DMS153 treated with DMSO at 0.1 percent for 48 hours (cell line): ENCODE measurements around the gene KTN1.

Experiments used
- DNase-seq: peaks from one replicate; lab custom pipeline; 2025; ENCODE audit not compliant: unreplicated experiment; lab: John Stamatoyannopoulos, UW

KTN1 gene

GRCh38 chr14:55574988-55575387 lies 5.0 kb upstream of the KTN1 start:
- DNase-seq, result no peak

- DNase-seq, result no peak
Measured at GRCh38 chr14:55577229-55577628, 2.8 kb upstream of the KTN1 start.

GRCh38 chr14:55578511-55578910 lies 1.5 kb upstream of the KTN1 start:
- no peak for DNase-seq

DNA sequence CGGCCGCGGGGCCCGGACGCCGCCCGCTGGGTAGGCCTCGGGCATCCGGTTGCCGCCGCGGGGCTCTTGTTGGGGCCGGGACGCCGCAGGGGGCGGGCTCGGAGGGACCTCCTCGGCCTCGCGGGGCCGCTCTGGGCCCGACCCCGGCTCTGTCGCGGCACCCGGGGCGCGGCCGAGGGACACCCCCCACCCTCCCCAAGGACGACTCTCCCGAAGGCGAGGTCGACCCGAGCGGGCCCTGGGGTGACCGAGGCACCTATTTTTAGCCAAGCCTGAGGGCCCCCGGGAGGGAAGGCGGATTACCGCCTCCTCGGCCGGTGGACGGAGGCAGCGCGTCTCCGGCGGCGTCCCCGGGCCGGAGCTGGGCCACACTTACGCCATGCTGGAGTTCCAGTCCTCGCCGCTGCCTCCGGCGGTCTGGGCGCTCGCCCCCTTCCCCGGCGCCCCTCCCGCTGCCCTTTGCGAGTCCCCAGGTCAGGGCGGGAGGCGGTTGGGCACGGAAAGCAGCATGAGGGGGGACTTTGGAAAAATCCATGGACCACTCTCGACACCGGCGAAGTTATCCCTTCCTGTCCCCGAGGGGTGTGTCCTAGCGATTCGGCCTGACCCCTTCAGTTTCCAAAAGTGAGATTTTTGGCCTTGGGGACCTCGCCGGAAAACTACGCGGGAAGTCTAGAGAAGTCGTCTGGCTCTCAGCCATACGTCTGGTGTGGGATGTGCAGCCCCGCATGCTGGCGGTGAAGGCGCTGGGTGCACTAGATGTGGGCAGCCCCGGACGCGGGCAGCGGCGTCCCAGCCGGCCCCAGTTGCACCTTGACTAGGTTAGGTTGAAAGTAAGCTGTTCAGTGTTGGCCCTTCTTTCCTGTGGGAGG lies 699 bp downstream of the KTN1 start:
- no peak for DNase-seq

DNA sequence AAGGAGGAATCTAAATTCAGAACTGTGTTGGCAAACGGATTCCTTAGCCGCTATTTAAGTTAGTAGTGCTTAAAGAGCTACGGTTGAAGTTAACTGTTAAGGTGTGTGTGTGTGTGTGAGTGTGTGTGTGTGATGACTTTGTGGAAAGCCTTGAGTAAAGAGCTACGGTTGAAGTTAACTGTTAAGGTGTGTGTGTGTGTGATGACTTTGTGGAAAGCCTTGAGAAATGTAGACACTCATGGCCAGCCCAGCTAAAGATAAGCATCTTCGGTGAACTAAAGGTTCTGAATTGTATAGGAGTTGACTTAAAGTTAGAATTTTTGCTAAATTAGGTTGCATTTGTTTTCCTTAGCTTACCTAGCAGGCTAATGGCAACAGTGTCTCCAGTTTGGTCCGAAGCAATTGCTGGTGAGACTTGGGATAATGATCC lies 1.4 kb downstream of the KTN1 start:
- DNase-seq, result no peak

DNA sequence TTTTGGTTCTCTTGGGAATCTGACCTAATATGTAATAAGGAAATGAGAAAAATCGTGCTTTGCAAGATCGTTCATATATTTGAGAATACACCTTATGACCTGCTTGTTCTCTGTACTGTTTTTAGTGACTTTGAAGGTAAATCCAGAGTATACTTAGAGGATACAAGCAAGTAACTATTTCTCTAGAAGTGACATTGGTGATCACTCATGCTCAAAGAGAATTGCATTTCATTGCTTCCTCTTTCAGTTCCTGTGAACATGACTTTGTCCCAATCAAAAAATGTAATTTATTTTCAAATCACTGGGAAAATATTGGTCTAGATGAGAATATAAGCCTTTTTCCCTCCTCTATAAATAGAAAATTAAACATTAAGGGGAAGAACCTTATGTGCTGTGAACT lies 2.7 kb downstream of the KTN1 start:
- no peak for DNase-seq

DNA sequence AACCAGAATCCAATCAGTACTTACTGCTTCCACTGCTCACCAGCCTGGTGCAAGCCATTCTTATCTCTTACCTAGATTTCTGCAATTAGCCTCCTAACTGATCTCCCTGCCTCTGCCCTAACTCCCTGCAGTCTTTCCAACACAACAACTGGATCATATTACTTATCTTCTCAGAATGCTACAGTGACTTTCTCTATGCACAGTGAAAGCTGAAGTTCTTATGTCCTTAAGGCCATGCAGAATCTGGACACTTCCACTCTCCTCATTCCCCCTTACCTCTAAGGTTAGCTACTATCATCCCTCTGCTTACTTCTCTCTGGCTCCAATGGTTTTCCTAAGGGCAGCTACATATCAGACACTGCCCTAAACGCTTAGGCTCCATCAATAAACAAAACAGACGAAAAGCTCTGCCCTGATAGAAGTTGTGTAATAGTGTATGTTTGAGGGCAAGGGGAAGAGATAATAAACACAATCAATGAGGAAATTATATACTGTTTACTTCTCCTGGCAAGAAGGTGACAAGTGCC lies 4.0 kb downstream of the KTN1 start:
- no peak for DNase-seq

- DNase-seq, result no peak
Measured at GRCh38 chr14:55585854-55586253, 5.8 kb downstream of the KTN1 start.

GRCh38 chr14:55586411-55586810 lies 6.4 kb downstream of the KTN1 start:
- DNase-seq, result no peak

- DNase-seq, result no peak
Measured at GRCh38 chr14:55587847-55588246, 7.8 kb downstream of the KTN1 start.

DNA sequence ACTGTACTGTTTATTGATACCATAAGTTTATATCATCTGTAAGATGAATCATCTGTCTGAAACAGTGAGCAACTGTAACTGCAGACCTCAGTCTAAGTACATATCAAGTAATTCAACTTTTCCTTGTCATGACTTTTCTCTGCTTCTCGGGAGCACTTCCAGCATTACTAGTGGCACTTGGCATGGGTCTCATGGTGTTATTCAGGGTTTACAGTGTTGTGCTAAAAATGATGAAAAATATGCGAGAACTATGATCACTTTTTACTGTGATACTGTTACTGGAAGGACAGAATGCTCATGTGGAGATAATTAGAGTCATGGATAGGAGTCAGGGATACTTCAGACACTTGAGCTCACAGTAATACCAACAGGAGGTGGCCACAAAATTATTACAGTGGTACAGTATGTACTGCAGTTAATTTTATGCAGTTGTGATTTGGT lies 8.3 kb downstream of the KTN1 start:
- DNase-seq, result no peak

- no peak for DNase-seq
Measured at GRCh38 chr14:55589171-55589570, 9.2 kb downstream of the KTN1 start.

GRCh38 chr14:55592436-55592835 lies 12.4 kb downstream of the KTN1 start:
- no peak for DNase-seq

DNA sequence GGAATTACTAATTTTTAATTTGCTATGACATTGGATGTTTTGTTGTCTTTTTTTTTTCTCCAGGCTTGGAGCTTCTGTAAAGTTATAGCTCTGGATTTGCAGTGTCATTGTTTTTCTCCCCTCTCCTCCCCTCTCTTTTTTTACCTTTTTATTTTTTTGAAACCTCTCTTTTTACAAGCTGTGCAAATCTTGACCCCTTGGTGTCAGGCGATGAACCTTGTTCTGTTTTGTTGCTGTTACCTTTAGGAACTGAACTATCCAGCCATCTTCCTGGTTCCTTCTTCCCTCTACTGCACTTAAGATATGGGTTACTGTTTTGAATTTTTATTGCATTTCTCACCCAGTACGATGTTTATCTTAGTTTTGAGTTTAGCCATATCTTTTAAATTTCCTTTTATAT lies 13.7 kb downstream of the KTN1 start:
- no peak for DNase-seq

- no peak for DNase-seq
Measured at GRCh38 chr14:55599250-55599879, 19.4 kb downstream of the KTN1 start.

GRCh38 chr14:55600784-55601561 lies 21.0 kb downstream of the KTN1 start:
- no peak for DNase-seq

GRCh38 chr14:55603401-55603953 lies 23.5 kb downstream of the KTN1 start:
- no peak for DNase-seq

- DNase-seq, result no peak
Measured at GRCh38 chr14:55604488-55604887, 24.5 kb downstream of the KTN1 start.

DNA sequence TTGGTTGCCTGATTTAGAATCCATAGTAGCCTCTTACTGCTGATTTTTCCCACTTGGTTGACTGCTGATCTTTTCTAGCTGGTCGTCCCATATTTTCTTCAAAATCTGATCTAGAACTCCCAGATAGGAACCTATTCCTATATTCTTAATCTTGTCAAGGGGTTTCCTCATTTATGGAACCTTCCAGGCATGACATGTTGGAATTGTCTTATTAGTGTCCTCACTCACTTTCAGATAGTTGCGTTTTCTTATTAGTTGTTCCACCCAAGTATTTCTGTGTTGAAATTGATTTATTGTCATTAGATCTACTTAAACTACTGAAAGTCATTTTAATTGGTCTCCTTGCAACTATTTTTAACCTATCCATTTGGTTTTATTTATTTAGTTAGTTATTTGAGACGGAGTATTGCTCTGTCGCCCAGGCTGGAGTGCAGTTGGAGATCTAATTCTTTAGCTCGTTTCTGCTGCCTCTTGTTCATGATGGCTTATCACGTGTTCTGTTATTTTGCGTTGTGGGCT lies 25.0 kb downstream of the KTN1 start:
- no peak for DNase-seq

- no peak for DNase-seq
Measured at GRCh38 chr14:55605793-55606192, 25.8 kb downstream of the KTN1 start.

GRCh38 chr14:55607386-55607785 lies 27.4 kb downstream of the KTN1 start:
- no peak for DNase-seq
